ENCODE measurements around the gene ZBTB12.

ZBTB12 gene

DNA sequence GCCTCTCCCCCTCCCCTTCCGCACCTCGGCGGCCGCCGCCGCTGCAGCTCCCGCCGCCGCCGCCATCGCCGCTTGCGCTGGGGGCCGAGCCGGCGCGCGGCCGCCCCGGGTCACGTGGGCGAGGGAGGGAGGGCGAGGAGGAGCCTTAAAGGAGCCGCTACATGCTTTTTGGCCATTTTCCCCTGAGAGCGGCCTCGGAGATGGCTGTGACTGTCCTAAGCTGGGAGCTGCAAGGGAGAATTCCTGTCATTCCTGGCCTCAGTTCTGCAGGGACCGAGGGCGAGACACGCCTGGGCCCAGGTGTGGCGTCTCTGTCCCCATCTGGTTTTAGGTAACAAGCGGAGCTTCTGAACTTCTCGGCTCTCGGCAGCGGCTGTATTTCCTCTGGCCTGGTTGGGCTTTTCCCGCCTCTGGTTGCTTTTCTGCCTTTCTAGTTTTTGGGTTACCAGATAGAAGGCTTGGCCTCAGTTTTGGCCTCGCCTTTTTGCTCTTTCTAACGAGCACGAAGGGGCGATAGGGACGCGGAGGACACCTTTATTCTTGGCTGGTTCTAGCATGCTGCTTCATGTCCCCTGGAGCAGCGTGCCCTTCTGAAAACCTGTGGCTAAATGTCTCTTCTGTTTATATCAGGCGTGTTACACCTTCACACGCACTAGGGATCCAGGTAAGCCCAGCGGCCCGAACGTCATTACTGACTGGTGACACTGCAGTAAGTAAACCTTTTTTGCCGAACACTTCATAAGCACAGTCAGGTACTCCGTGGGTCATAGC is 4.1 kb downstream of the ZBTB12 start, which contains the start of gene EHMT2 (continued):
- TF ChIP-seq, protein P1, sequence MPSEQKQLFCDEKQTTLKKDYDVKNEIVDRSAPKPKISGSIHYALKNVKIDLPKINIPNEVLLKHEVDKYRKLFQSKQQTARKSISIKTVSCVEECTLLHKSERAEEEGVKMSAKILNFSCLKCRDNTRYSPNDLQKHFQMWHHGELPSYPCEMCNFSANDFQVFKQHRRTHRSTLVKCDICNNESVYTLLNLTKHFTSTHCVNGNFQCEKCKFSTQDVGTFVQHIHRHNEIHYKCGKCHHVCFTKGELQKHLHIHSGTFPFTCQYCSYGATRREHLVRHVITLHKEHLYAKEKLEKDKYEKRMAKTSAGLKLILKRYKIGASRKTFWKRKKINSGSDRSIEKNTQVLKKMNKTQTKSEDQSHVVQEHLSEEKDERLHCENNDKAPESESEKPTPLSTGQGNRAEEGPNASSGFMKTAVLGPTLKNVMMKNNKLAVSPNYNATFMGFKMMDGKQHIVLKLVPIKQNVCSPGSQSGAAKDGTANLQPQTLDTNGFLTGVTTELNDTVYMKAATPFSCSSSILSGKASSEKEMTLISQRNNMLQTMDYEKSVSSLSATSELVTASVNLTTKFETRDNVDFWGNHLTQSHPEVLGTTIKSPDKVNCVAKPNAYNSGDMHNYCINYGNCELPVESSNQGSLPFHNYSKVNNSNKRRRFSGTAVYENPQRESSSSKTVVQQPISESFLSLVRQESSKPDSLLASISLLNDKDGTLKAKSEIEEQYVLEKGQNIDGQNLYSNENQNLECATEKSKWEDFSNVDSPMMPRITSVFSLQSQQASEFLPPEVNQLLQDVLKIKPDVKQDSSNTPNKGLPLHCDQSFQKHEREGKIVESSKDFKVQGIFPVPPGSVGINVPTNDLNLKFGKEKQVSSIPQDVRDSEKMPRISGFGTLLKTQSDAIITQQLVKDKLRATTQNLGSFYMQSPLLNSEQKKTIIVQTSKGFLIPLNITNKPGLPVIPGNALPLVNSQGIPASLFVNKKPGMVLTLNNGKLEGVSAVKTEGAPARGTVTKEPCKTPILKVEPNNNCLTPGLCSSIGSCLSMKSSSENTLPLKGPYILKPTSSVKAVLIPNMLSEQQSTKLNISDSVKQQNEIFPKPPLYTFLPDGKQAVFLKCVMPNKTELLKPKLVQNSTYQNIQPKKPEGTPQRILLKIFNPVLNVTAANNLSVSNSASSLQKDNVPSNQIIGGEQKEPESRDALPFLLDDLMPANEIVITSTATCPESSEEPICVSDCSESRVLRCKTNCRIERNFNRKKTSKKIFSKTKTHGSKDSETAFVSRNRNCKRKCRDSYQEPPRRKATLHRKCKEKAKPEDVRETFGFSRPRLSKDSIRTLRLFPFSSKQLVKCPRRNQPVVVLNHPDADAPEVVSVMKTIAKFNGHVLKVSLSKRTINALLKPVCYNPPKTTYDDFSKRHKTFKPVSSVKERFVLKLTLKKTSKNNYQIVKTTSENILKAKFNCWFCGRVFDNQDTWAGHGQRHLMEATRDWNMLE (tag by site-specific recombination; conservative IDR thresholded peaks at IDR 0.05; ENCODE audit: low read depth): no peak
- no peak for TF ChIP-seq ZNF133 (tag by site-specific recombination; IDR thresholded peaks at IDR 0.05)
- TF ChIP-seq OVOL3 (tag by site-specific recombination; IDR thresholded peaks at IDR 0.05): no peak
- TF ChIP-seq ZNF585B (tag by site-specific recombination; IDR thresholded peaks at IDR 0.05): no peak
- TF ChIP-seq ZBTB17 (tag by site-specific recombination; IDR thresholded peaks at IDR 0.05): peak; percentile 87
- no peak for TF ChIP-seq MYNN (tag by site-specific recombination; IDR thresholded peaks at IDR 0.05; ENCODE audit: borderline replicate concordance)
- TF ChIP-seq, protein P2, sequence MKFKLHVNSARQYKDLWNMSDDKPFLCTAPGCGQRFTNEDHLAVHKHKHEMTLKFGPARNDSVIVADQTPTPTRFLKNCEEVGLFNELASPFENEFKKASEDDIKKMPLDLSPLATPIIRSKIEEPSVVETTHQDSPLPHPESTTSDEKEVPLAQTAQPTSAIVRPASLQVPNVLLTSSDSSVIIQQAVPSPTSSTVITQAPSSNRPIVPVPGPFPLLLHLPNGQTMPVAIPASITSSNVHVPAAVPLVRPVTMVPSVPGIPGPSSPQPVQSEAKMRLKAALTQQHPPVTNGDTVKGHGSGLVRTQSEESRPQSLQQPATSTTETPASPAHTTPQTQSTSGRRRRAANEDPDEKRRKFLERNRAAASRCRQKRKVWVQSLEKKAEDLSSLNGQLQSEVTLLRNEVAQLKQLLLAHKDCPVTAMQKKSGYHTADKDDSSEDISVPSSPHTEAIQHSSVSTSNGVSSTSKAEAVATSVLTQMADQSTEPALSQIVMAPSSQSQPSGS (tag by site-specific recombination; IDR thresholded peaks at IDR 0.05; ENCODE audit: low read depth): no peak
- TF ChIP-seq WT1 (tag by site-specific recombination; IDR thresholded peaks at IDR 0.05): peak; percentile 45; the same call in 1 of the 2 replicates
- no peak for TF ChIP-seq ZNF792 (tag by site-specific recombination; IDR thresholded peaks at IDR 0.05)
- TF ChIP-seq ZEB2 (tag by site-specific recombination; IDR thresholded peaks at IDR 0.05): no peak
- TF ChIP-seq, protein P3, sequence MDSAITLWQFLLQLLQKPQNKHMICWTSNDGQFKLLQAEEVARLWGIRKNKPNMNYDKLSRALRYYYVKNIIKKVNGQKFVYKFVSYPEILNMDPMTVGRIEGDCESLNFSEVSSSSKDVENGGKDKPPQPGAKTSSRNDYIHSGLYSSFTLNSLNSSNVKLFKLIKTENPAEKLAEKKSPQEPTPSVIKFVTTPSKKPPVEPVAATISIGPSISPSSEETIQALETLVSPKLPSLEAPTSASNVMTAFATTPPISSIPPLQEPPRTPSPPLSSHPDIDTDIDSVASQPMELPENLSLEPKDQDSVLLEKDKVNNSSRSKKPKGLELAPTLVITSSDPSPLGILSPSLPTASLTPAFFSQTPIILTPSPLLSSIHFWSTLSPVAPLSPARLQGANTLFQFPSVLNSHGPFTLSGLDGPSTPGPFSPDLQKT (IDR thresholded peaks at IDR 0.05; ENCODE audit: borderline replicate concordance, low read depth, low read length): no peak
- TF ChIP-seq, protein P4, sequence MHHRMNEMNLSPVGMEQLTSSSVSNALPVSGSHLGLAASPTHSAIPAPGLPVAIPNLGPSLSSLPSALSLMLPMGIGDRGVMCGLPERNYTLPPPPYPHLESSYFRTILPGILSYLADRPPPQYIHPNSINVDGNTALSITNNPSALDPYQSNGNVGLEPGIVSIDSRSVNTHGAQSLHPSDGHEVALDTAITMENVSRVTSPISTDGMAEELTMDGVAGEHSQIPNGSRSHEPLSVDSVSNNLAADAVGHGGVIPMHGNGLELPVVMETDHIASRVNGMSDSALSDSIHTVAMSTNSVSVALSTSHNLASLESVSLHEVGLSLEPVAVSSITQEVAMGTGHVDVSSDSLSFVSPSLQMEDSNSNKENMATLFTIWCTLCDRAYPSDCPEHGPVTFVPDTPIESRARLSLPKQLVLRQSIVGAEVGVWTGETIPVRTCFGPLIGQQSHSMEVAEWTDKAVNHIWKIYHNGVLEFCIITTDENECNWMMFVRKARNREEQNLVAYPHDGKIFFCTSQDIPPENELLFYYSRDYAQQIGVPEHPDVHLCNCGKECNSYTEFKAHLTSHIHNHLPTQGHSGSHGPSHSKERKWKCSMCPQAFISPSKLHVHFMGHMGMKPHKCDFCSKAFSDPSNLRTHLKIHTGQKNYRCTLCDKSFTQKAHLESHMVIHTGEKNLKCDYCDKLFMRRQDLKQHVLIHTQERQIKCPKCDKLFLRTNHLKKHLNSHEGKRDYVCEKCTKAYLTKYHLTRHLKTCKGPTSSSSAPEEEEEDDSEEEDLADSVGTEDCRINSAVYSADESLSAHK (tag by site-specific recombination; IDR thresholded peaks at IDR 0.05): no peak
- no peak for TF ChIP-seq ZNF707 (tag by site-specific recombination; IDR thresholded peaks at IDR 0.05)
- no peak for TF ChIP-seq ZNF140 (tag by site-specific recombination; IDR thresholded peaks at IDR 0.05)
- TF ChIP-seq ZNF670 (tag by site-specific recombination; IDR thresholded peaks at IDR 0.05; ENCODE audit: low read depth): no peak
- TF ChIP-seq TRIM28 (IDR thresholded peaks at IDR 0.05; ENCODE audit: borderline replicate concordance, low read length): 0 out of 2 replicates have a peak, but pooled peaks have one; percentile 10
- TF ChIP-seq, protein P5, sequence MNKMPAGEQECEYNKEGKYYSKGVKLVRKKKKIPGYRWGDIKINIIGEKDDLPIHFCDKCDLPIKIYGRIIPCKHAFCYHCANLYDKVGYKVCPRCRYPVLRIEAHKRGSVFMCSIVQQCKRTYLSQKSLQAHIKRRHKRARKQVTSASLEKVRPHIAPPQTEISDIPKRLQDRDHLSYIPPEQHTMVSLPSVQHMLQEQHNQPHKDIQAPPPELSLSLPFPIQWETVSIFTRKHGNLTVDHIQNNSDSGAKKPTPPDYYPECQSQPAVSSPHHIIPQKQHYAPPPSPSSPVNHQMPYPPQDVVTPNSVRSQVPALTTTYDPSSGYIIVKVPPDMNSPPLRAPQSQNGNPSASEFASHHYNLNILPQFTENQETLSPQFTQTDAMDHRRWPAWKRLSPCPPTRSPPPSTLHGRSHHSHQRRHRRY (tag by site-specific recombination; IDR thresholded peaks at IDR 0.05): no peak
- 0 out of 2 replicates have a peak, but pooled peaks have one; percentile 8 for TF ChIP-seq ZSCAN30 (tag by site-specific recombination; IDR thresholded peaks at IDR 0.05)
- TF ChIP-seq ZNF223 (tag by site-specific recombination; IDR thresholded peaks at IDR 0.05): no peak
- TF ChIP-seq KLF1 (tag by site-specific recombination; IDR thresholded peaks at IDR 0.05): no peak
- no peak for TF ChIP-seq ZNF791 (tag by site-specific recombination; IDR thresholded peaks at IDR 0.05)
- no peak for TF ChIP-seq ZNF558 (tag by site-specific recombination; IDR thresholded peaks at IDR 0.05)
- TF ChIP-seq, protein P6, sequence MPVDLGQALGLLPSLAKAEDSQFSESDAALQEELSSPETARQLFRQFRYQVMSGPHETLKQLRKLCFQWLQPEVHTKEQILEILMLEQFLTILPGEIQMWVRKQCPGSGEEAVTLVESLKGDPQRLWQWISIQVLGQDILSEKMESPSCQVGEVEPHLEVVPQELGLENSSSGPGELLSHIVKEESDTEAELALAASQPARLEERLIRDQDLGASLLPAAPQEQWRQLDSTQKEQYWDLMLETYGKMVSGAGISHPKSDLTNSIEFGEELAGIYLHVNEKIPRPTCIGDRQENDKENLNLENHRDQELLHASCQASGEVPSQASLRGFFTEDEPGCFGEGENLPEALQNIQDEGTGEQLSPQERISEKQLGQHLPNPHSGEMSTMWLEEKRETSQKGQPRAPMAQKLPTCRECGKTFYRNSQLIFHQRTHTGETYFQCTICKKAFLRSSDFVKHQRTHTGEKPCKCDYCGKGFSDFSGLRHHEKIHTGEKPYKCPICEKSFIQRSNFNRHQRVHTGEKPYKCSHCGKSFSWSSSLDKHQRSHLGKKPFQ (tag by site-specific recombination; IDR thresholded peaks at IDR 0.05): no peak
